ENCODE measurements around the gene SLC17A1. TPM values are rescaled to one million over a fixed set of nuclear protein-coding genes. Genes with fewer than 3 reads are reported as not detected.

The SLC17A1 gene
- total RNA-seq, 1 donor from 2014 or later: not detected

- peaks cover 12% of the 10 kb centered on the region for H3K27me3 Mint-ChIP-seq (ENCODE audit: low read depth)
- no peak for DNase-seq (ENCODE audit: low spot score)
- H3K4me3 Mint-ChIP-seq (ENCODE audit: unreplicated experiment): no peak overlapping the region
- H3K9me3 Mint-ChIP-seq (ENCODE audit: low read depth): no peaks in the 10 kb centered on the region
- no peaks in the 10 kb centered on the region for H3K4me1 Mint-ChIP-seq (ENCODE audit: low read depth)
- no peak for TF ChIP-seq CTCF (IDR thresholded peaks at IDR 0.05)
- H3K27ac Mint-ChIP-seq (ENCODE audit: unreplicated experiment): no peak overlapping the region
- no peaks in the 10 kb centered on the region for H3K36me3 Mint-ChIP-seq (ENCODE audit: low read depth)
These were observed 15.6 kb downstream of the SLC17A1 start for GRCh38 chr6:25816252-25816651.

- H3K27ac Mint-ChIP-seq (ENCODE audit: unreplicated experiment): no peak overlapping the region
- no peaks in the 10 kb centered on the region for H3K36me3 Mint-ChIP-seq (ENCODE audit: low read depth)
- no peaks in the 10 kb centered on the region for H3K4me1 Mint-ChIP-seq (ENCODE audit: low read depth)
- TF ChIP-seq CTCF (IDR thresholded peaks at IDR 0.05): no peak
- no peak for DNase-seq (ENCODE audit: low spot score)
- no peak overlapping the region for H3K4me3 Mint-ChIP-seq (ENCODE audit: unreplicated experiment)
- peaks cover 16% of the 10 kb centered on the region for H3K27me3 Mint-ChIP-seq (ENCODE audit: low read depth)
- H3K9me3 Mint-ChIP-seq (ENCODE audit: low read depth): no peaks in the 10 kb centered on the region
These were observed 16.7 kb downstream of the SLC17A1 start for GRCh38 chr6:25815194-25815593.

- H3K4me3 Mint-ChIP-seq (ENCODE audit: unreplicated experiment): no peak overlapping the region
- no peaks in the 10 kb centered on the region for H3K9me3 Mint-ChIP-seq (ENCODE audit: low read depth)
- no peak for DNase-seq (ENCODE audit: low spot score)
- TF ChIP-seq CTCF (IDR thresholded peaks at IDR 0.05): no peak
- no peak overlapping the region for H3K27ac Mint-ChIP-seq (ENCODE audit: unreplicated experiment)
- no peaks in the 10 kb centered on the region for H3K36me3 Mint-ChIP-seq (ENCODE audit: low read depth)
- H3K27me3 Mint-ChIP-seq (ENCODE audit: low read depth): peaks cover 28% of the 10 kb centered on the region
- H3K4me1 Mint-ChIP-seq (ENCODE audit: low read depth): no peaks in the 10 kb centered on the region
These were observed 27.0 kb downstream of the SLC17A1 start for GRCh38 chr6:25804804-25805203.

GRCh38 chr6:25801436-25801835 is 30.4 kb downstream of the SLC17A1 start:
- H3K4me3 Mint-ChIP-seq (ENCODE audit: unreplicated experiment): no peak overlapping the region
- H3K27ac Mint-ChIP-seq (ENCODE audit: unreplicated experiment): no peak overlapping the region
- no peaks in the 10 kb centered on the region for H3K36me3 Mint-ChIP-seq (ENCODE audit: low read depth)
- peaks cover 47% of the 10 kb centered on the region for H3K27me3 Mint-ChIP-seq (ENCODE audit: low read depth)
- H3K9me3 Mint-ChIP-seq (ENCODE audit: low read depth): no peaks in the 10 kb centered on the region
- DNase-seq (ENCODE audit: low spot score): no peak
- no peak for TF ChIP-seq CTCF (IDR thresholded peaks at IDR 0.05)
- no peaks in the 10 kb centered on the region for H3K4me1 Mint-ChIP-seq (ENCODE audit: low read depth)

- H3K27ac Mint-ChIP-seq (ENCODE audit: unreplicated experiment): no peak overlapping the region
- no peaks in the 10 kb centered on the region for H3K36me3 Mint-ChIP-seq (ENCODE audit: low read depth)
- peaks cover 22% of the 10 kb centered on the region for H3K27me3 Mint-ChIP-seq (ENCODE audit: low read depth)
- no peaks in the 10 kb centered on the region for H3K9me3 Mint-ChIP-seq (ENCODE audit: low read depth)
- no peak overlapping the region for H3K4me3 Mint-ChIP-seq (ENCODE audit: unreplicated experiment)
- H3K4me1 Mint-ChIP-seq (ENCODE audit: low read depth): no peaks in the 10 kb centered on the region
- no peak for DNase-seq (ENCODE audit: low spot score)
- TF ChIP-seq CTCF (IDR thresholded peaks at IDR 0.05): no peak
These were observed 37.1 kb downstream of the SLC17A1 start for GRCh38 chr6:25794784-25795183.

All from chondrocyte (in vitro differentiated cells).